ENCODE measurements around the gene POGLUT2.

Gene POGLUT2

GRCh38 chr13:102763741-102764140 lies 35.0 kb downstream of the POGLUT2 start:
- no peak for DNase-seq

- DNase-seq = no peak
Measured at GRCh38 chr13:102761071-102761470, 37.7 kb downstream of the POGLUT2 start.

GRCh38 chr13:102758842-102759241 lies 39.9 kb downstream of the POGLUT2 start:
- no peak for DNase-seq

GRCh38 chr13:102757006-102757405 lies 41.8 kb downstream of the POGLUT2 start:
- no peak for DNase-seq

GRCh38 chr13:102751886-102752285 lies 46.9 kb downstream of the POGLUT2 start:
- no peak for DNase-seq

GRCh38 chr13:102742506-102742905 lies 56.3 kb downstream of the POGLUT2 start:
- no peak for DNase-seq

- no peak for DNase-seq
Measured at GRCh38 chr13:102742101-102742500, 56.7 kb downstream of the POGLUT2 start.

All from NCI-H2107 (cell line).